ENCODE data around the gene TMEM141.
"Not testable (repeated sequence)": the region's sequence is repeated elsewhere in the genome, so short reads cannot be mapped to it uniquely, and the experiment has no call there.

The TMEM141 gene

GRCh38 chr9:136796238-136796774 is 5.2 kb downstream of the TMEM141 start, which contains the start of gene CCDC183:
TSS of gene CCDC183 (plus strand) at chr9:136796338. CDS start at chr9:136796398, 60 bp downstream.
- no peak for DNase-seq

GRCh38 chr9:136796775-136797347 is 5.7 kb downstream of the TMEM141 start:
- DNase-seq, result not testable (repeated sequence)

GRCh38 chr9:136798708-136799078 is 7.5 kb downstream of the TMEM141 start:
- no peak for DNase-seq

GRCh38 chr9:136799079-136799853 is 8.1 kb downstream of the TMEM141 start:
- no peak for DNase-seq

- peak; percentile 23 for DNase-seq
Observed at GRCh38 chr9:136799854-136800657, 8.9 kb downstream of the TMEM141 start.

- DNase-seq, result no peak
Observed at GRCh38 chr9:136802321-136802720, 11.2 kb downstream of the TMEM141 start.

- DNase-seq, result not testable (repeated sequence)
Observed at GRCh38 chr9:136803009-136803550, 11.9 kb downstream of the TMEM141 start.

GRCh38 chr9:136803551-136804508 is 12.7 kb downstream of the TMEM141 start:
- no peak for DNase-seq

GRCh38 chr9:136804509-136805206 is 13.5 kb downstream of the TMEM141 start:
- DNase-seq, result no peak

GRCh38 chr9:136805207-136805740 is 14.1 kb downstream of the TMEM141 start:
- no peak for DNase-seq

GRCh38 chr9:136806067-136806466 is 14.9 kb downstream of the TMEM141 start:
- no peak for DNase-seq

GRCh38 chr9:136806631-136807201 is 15.6 kb downstream of the TMEM141 start:
- no peak for DNase-seq

- DNase-seq, result no peak
Observed at GRCh38 chr9:136807281-136808074, 16.3 kb downstream of the TMEM141 start, which contains the start of gene RABL6. TSS of gene RABL6 (plus strand) at chr9:136807948. CDS start at chr9:136808197, 249 bp downstream.

GRCh38 chr9:136808075-136808805 is 17.1 kb downstream of the TMEM141 start:
- no peak for DNase-seq

GRCh38 chr9:136808806-136809158 is 17.6 kb downstream of the TMEM141 start:
- no peak for DNase-seq

GRCh38 chr9:136814725-136815421 is 23.7 kb downstream of the TMEM141 start:
- no peak for DNase-seq

GRCh38 chr9:136815422-136815782 is 24.3 kb downstream of the TMEM141 start:
- no peak for DNase-seq

All from SIG-M5 (cell line).